Astrocyte (in vitro differentiated cells and primary cell): ENCODE measurements around the gene OR10S1.

ENCODE experiments used
- CTCF ChIP-seq: IDR thresholded peaks from 2 replicates; pipeline ENCODE4 v1.5.1; 2011; ENCODE audit warnings: low read depth, mild to moderate bottlenecking, inconsistent platforms, low read length, moderate library complexity; ENCODE audit not compliant: insufficient read depth
- EZH2 ChIP-seq: IDR thresholded peaks from 2 replicates; pipeline ENCODE4 v1.6.1; 2012; ENCODE audit warnings: mild to moderate bottlenecking, low read length, inconsistent platforms; ENCODE audit not compliant: insufficient read depth

- no peak for TF ChIP-seq CTCF
- no peak for TF ChIP-seq EZH2
Measured at GRCh38 chr11:123939317-123939716, 38.3 kb downstream of the OR10S1 start, which contains the start of gene OR4D5.
